ENCODE data around the gene ZNF319. TPM values are rescaled to one million over a fixed set of nuclear protein-coding genes. Genes with fewer than 3 reads are reported as not detected.

ZNF319 gene
- total and polyA plus RNA-seq, 2 of the 8 experiments (the other 6 are each of a cell fraction or from before 2014, with no cell fraction given), result 3.3 to 5.5 TPM

GRCh38 chr16:57996406-57997175 is 3.9 kb downstream of the ZNF319 start:
- H3K4me3 ChIP-seq (ENCODE audit: extremely low read depth in 1 of 4, insufficient read depth in 2 of 4, low read depth in 3 of 4, low read length in 4 of 4), result no peak overlapping the region
- H3K14ac ChIP-seq (ENCODE audit: insufficient read length), result no peak overlapping the region
- peaks cover 4% of the 10 kb centered on the region for H3K23me2 ChIP-seq (ENCODE audit: low read depth, low read length)
- no peak overlapping the region for H4K8ac ChIP-seq (ENCODE audit: extremely low read depth, insufficient read depth, low read length)
- H2BK120ac ChIP-seq (replicated peaks; ENCODE audit: low read depth, low read length), result no peak overlapping the region
- H2BK5ac ChIP-seq (ENCODE audit: low read depth, low read length), result no peak overlapping the region
- TF ChIP-seq RBBP5 (IDR thresholded peaks at IDR 0.05; ENCODE audit: borderline replicate concordance, low read depth, low read length), result no peak
- no peak for TF ChIP-seq SIX5 (IDR thresholded peaks at IDR 0.05; ENCODE audit: low read depth, low read length)
- no peak for TF ChIP-seq TAF1 (IDR thresholded peaks at IDR 0.05; ENCODE audit: low read depth, low read length)
- H3K36me3 ChIP-seq (ENCODE audit: control insufficient read depth in 2 of 4, insufficient read depth in 4 of 4, low read length in 3 of 4), result peaks cover 0 to 12% (median 3%) of the 10 kb centered on the region in 4 experiments; a peak in 4 of 8 replicates
- 93% methylated on average over 41 of the region's 62 CpGs; no CpG with 5 or more reads in 1 of the 2 experiments for WGBS, 2 experiments (ENCODE audit: extremely low coverage in 1 of 2, insufficient coverage in 1 of 2, insufficient read length in 1 of 2, insufficient replicate concordance in 2 of 2, low coverage in 1 of 2, low lambda C conversion rate in 2 of 2, missing lambda C conversion rate in 1 of 2)
- no peak overlapping the region for H3K56ac ChIP-seq (replicated peaks; ENCODE audit: insufficient read length, low read depth, low read length)
- no peak overlapping the region for H3K4ac ChIP-seq (replicated peaks; ENCODE audit: insufficient read length, low read depth, low read length)
- H3K9ac ChIP-seq (replicated peaks in 1 of 4; ENCODE audit: extremely low read depth in 1 of 4, low read depth in 3 of 4, low read length in 3 of 4), result no peak overlapping the region
- peaks cover 0 to 3% (median 0%) of the 10 kb centered on the region in 4 experiments; a peak in 2 of 7 replicates for H3K27me3 ChIP-seq (replicated peaks in 1 of 4; ENCODE audit: control insufficient read depth in 3 of 4, extremely low read depth in 1 of 4, insufficient read depth in 3 of 4, low read length in 3 of 4)
- no peak overlapping the region for H2AK5ac ChIP-seq (ENCODE audit: low read depth, low read length)
- H2BK15ac ChIP-seq (ENCODE audit: low read length), result no peak overlapping the region
- H4K5ac ChIP-seq (ENCODE audit: insufficient read length, low read depth, low read length), result no peak overlapping the region
- H3K27ac ChIP-seq (ENCODE audit: low read depth, low read length), result no peak overlapping the region
- H3K9me3 ChIP-seq (ENCODE audit: insufficient read depth in 2 of 2, low read depth in 1 of 2, low read length in 1 of 2), result no peaks in the 10 kb centered on the region
- H3K23ac ChIP-seq (ENCODE audit: insufficient read length), result no peak overlapping the region
- H3K79me1 ChIP-seq (ENCODE audit: low read depth, low read length), result no peaks in the 10 kb centered on the region
- peaks cover 0 to 7% of the 10 kb centered on the region in 2 experiments for H4K20me1 ChIP-seq (replicated peaks in 1 of 2; ENCODE audit: control insufficient read depth in 1 of 2, insufficient read depth in 2 of 2, low read length in 2 of 2)
- H2BK12ac ChIP-seq (ENCODE audit: low read depth, low read length), result no peak overlapping the region
- FAIRE-seq (no peak), DNase-seq (ENCODE audit: low read depth in 1 of 2, low spot score in 2 of 2) (no peak)
- no peak overlapping the region for H3K18ac ChIP-seq (ENCODE audit: extremely low read depth, low read length)
- H3K4me2 ChIP-seq (ENCODE audit: insufficient read depth in 1 of 2, low read depth in 2 of 2, low read length in 2 of 2), result no peak overlapping the region
- H4K91ac ChIP-seq (replicated peaks; ENCODE audit: insufficient read length, low read length), result no peak overlapping the region
- H3K79me2 ChIP-seq (ENCODE audit: control insufficient read depth in 1 of 2, insufficient read depth in 2 of 2, low read length in 2 of 2), result no peaks in the 10 kb centered on the region
- ChIA-PET CTCF (ENCODE audit: partially characterized antibody) (interaction anchor here (1.0 to 26.3 kb wide), 6 partner anchors 10 to 101 kb away, joined by 3 to 305 read pairs (median 3); no protein-coding TSS in a partner anchor), POLR2A (ENCODE audit: partially characterized antibody) (interaction anchor here (0.6 to 1.2 kb wide), 3 partner anchors 8 to 130 kb away, joined by 3 to 6 read pairs (median 4); no protein-coding TSS in a partner anchor)
- peaks cover 4 to 14% (median 7%) of the 10 kb centered on the region in 4 experiments; a peak in 6 of 7 replicates for H3K4me1 ChIP-seq (replicated peaks in 1 of 4; ENCODE audit: control insufficient read depth in 3 of 4, insufficient read depth in 4 of 4, low read length in 3 of 4)
- no peak overlapping the region for H2AFZ ChIP-seq (ENCODE audit: low read length)
- no peak overlapping the region for H2BK20ac ChIP-seq (ENCODE audit: low read length)
